GM19035 (cell line): ENCODE results near the gene OLFML1.

Experiments used
- ATAC-seq: cut with Tn5 transposase; IDR thresholded peaks from one replicate; pipeline ENCODE4 v1.9.1; 2021; ENCODE audit not compliant: unreplicated experiment

OLFML1 gene

DNA sequence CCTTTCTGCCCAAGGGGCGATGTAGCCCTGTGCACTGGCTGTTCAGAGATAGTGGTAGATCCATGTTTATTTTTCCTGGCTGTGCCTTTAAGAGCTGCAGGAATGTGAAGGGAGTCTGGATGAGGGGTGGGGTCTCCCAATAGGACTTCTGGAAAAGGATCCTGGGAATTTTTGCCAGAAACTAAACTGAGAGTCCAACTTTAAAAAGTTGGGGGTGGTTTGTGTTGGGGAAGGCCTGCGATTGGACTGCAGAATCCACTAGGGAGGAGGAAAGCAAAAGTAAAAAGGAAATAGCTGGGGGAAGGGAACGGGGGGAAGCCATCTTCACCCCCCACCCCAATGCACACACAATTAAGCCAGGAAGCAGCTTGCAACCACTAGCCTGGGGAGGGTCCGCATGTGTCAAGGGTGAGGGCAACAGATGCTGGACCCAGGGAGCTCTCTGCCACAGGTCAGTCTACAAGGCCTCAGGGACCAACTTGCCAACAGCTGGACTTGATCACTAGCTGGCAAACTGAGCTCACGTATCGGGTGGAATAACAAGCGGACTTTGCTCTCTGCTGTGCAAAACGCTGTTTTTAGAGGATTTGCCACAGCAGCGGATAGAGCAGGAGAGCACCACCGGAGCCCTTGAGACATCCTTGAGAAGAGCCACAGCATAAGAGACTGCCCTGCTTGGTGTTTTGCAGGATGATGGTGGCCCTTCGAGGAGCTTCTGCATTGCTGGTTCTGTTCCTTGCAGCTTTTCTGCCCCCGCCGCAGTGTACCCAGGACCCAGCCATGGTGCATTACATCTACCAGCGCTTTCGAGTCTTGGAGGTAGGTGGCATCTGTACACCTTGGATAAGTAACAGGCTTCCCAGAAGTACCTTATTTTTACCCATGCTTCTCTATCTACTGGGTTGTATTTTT is at the start of gene OLFML1:
TSS of gene OLFML1 (plus strand) at position 321 of the 912 bp plus-strand sequence. CDS start at position 691, 370 bp downstream.
- ATAC-seq = no peak

DNA sequence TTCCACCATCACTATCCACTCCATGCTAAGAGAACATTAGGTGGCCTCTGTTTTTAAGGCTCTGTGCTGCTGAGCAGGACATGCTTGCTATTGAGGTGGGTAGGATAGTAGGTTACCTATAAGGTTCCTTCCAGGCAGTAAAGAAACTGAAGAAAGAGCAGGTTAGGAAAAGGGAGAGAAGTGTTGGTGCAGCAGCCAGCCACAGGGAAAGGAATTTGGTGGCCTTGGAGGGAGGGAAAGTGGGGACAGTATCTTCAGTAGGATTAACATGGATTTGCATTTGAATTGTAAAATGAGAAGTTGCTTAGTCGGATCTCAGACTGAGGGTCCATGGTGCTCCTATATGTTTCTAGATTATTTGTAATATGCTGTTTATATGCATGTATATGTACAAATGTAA is 49.2 kb upstream of the OLFML1 start:
- ATAC-seq = no peak

DNA sequence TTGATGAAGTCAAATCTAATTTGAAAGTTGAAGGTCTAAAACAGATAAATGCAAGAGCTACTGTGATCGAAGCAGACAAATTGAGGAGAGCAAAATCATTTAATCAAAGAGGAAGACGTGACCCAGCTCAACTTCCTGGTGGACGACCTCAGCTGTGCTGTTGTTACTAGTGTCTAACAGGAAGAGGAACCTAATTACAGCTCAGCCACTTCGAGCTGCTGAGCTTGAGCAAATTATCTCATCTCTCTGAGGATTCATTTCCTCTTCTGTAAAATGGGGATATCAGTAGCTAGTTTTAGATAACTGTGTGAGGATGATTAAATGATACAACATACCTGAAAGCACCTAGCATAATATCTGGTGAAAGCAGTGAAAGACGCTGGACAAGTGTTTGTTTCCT is 48.6 kb upstream of the OLFML1 start:
- ATAC-seq = peak; percentile 85

DNA sequence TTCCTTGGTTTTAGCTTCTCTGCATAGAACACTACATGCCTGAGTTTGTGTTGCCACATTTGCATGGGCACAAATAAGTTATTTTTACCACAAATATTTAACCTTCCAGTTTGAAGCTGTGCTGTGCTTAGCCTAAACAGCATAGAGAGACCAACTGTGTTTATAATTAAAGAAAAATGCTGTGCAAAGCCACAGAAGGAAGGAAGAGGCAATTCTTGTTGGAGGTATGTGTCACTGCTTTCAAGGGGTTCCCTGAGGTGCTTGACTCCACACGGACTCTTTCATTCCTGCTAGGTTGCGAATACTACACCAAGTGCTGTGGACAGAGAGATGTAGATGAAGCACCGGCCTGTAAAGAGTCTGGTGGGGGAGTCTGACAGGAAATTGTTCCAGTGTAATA is 47.6 kb upstream of the OLFML1 start:
- no peak for ATAC-seq

DNA sequence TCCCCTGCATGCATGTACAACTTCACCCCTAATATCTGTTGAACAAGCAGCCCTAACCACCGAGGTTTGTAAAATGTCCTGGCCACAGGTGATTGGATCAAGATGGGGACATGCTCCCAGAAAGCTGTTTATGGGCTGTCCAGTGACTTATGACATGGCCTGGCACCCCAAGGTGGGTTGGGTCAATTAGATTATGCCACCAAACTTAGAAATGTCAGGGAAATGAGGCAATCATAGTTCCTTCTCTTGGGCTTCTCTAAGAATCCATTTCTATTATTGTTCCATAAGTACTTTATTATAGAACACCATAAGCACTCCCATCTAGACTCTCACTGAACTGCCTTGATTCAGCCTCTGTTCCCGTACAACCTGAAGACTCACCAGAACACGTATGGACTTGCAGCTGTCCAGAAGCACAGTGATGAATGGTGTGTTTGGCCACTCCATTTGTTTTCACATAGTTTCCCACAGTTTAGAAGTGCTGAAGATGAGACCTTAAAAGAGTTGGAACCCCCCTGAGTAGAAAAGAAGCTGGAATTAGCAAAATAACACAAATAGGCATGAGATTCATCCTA is 45.5 kb upstream of the OLFML1 start:
- ATAC-seq = no peak

DNA sequence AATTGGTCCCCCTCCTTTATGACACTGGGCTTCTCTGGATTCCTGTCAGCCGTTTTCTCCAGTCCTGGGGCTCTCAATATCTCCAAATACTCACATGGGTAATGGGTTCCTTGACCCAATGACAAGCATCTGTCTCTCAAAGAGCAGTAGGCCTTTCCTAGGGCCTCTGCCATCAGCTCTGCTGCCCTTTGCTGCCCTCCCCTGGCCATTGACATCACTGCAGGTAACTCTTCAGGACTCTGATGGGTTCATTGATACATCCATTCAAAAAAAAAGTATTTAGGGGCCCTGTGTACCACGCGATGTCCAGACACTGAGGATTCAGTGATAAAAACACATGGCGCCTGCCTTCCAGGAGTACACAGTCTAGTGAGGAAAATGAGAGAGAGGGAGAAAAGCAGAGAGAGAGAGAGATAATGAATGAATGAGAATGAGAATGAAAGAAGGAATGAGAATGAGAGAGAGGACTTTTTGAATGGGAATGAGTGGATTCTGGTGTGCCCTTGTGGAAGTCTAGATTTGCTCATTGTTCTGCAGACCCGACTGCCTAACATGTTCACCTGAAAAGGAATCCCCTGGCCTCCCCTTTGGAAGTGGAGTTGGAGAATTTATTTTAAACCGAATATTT is 42.6 kb upstream of the OLFML1 start:
- ATAC-seq = peak; percentile 90

DNA sequence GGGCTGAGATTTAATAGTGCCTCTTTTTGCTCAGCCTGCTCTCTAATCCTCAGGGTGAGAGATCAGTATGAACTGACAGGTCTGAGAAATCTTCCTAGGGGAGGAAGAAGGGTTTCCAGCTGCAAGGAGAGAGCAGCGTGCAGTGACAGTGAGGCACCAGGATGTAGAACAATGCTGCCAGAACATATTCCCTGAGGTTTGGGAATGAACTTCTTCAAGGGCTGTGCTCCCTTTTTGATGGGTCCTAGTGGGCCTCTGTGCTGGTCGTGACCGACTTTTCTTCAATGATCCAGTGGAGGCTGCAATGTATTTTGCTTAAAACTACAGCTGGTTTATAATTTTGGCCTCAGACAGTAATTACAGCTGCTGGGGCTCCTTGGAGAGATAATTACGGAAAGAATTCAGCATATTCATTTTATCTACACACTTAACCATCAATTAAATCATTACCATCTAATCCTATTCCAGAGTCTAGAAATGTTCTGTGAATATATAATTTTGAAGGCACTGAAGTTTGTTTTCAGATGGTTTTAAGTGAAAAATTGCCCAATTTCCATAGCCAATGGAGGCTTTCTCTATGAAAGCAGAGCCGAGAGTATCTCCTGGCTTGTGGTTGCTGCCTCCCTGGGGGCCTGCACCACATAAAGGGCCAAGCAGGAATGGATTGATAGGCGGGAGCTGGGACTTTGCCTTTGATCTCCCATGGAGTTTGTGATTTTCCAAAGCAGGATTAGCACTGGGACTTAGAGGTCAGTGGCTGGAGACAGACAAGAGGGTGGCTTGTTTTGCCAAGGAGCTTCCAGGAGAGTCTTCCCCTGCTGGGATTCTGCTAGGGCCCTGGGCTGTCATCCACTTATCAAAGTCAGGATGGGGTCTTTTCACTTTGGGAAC is 41.0 kb upstream of the OLFML1 start:
- ATAC-seq = no peak

DNA sequence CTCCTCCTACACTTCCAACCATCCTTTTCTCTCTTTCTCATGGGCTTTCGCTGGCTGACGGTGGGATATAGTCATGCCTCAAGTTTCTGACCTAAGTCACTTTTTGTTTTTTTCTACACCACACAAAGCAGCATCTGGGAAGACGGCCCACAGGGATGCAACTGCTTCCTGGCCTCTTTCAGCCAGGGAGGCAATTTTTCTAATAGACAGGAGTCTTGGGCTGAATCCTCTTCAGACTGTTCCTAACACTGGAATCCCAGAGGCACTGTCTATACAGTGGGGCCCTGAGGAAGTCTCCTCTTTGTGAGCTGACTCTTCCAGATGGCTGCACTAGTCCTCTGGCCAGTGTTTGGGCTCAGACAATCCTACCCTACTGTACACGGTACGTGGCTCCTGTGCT is 39.7 kb upstream of the OLFML1 start:
- ATAC-seq = no peak

DNA sequence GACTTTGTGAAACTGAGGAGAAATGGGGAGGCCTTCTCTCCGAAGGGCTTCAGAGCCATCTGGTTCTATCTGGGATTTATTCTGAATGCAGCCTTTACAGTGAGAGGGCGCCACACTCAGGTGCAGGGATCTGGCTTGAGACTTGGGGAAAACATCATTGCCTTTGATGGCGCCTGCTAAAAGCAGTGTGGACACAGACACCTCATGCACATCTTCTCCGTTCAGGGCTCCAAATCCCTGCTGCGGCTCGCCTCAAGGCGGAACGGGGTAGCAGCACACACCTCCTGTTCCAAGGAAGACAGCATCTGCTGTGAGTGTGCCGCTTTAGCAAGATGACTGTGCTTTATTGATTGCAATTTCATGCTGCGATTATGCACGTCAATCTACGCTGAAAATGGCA is 37.1 kb upstream of the OLFML1 start:
- no peak for ATAC-seq

DNA sequence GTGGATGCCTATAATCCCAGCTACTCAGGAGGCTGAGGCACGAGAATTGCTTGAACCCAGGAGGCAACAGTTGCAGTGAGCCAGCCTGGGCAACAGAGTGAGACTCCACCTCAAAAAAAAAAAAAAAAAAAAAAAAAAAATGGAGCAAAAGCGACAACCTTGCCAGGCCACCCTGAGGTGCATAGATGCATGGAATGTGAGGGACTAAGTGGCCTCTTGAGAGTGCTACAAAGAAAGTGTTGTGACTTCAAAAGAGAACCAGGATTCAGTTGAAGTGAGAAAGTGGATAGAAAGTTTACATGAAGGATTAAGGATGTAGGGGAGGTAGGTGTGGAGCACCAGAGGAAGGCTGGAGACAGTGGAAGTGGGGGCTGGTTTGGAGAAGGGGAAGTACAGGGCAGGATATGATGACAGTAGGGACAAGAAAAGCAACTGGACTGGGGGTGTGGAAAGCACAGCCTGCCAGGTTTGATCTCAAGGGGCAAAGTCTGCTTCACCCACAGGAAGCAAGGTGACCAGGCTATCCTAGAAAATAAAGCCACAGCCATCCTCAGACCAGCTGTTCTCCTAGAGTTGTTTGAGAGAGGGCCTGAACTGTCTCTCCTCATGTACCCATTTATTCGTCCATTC is 36.0 kb upstream of the OLFML1 start:
- no peak for ATAC-seq

DNA sequence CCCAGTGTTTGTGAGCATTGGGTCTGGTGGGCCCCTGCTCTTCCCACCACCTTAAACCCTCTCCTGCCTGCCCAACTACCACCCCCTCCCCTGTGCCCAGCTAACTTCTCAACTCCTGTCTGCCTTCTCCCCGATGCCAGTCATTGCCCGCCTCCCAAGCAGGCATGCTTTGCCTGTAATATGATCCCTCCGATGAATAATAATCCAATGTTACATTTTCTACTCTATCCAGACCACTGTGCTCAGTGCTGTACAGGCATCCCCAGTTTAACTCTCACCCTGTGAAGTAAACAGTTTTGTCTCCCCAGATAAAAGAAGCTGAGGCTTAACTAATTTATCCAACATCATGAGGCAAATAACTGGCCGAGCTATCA is 35.5 kb upstream of the OLFML1 start:
- no peak for ATAC-seq

DNA sequence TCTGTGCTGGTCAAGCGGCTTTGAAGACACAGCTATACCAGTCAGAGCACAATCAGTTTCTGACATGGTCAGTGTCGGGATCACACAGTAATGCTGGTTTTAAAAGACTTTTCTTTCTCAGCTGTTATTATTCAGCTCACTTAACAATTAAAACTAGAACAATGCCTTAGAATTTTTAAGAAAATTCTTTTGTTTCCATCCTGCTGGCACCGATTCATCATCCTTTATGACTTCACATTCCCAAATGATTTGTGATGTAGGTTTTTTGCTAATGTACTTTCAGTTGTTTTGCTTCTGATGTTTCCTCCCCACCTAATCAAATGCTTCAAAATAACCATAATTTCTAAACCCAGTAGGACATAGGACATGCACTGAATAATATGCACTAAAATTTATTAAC is 34.5 kb upstream of the OLFML1 start:
- no peak for ATAC-seq

DNA sequence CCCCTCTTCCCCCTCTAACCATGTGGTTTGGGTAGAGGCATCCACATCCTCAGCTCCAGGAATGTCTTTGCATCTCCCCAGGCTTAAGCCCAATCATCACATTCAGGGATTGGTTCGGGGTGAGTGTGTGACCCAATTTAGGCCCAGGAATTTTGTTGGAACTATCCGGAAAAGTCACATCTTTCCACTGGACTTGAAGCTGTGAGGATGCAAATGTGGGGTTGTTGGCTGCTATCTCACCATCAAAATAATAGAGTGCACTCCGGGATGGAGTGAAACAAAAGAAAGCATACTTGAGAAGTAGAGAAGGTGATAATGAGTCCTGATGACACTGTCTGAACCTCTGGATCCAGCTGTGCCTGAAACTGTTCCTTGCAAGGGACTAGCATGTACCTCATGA is 33.8 kb upstream of the OLFML1 start:
- ATAC-seq = no peak

DNA sequence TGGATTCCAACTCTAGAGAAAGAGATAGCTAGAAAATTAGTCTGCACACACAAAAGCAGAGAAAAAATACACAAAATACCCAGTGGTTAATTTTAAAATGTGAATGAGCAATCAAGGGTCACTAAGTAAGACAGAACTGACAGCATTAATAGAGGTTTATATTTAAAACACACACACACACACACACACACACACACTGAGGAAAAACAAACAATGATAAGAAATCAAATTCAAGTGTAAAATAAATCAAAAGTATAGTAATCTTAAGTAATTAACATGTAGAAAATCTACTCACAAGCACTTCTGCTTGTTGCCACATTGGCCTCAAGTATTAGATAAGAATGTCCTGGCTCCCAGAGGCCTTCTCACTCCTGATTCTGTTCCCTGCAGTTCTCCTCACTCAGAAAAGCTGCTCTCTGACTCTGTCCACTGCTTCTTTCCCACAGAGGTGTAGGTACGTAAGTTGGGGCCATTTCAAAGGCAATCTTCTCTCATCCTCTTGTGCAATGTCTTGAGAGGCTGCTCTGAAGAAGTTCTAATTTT is 33.3 kb upstream of the OLFML1 start:
- ATAC-seq = no peak

DNA sequence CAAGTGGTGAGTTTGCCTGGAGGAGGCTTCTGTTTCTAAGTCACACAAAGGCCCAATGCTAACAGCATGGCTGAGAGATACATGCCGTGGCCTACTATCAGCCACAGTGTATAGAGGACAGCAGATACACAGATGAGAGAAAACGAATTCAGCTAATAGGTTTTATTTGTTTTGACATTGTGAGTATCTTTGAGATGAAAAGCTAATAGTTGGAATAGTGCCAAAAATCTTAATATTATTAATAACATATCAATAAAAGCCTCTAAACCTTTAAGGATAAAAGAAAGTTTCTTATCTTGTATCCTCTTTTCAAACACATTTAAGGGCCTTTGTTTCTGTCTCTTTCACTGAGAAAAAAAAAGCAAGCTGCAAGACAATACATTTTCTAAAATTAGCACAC is 30.5 kb upstream of the OLFML1 start:
- ATAC-seq = no peak

DNA sequence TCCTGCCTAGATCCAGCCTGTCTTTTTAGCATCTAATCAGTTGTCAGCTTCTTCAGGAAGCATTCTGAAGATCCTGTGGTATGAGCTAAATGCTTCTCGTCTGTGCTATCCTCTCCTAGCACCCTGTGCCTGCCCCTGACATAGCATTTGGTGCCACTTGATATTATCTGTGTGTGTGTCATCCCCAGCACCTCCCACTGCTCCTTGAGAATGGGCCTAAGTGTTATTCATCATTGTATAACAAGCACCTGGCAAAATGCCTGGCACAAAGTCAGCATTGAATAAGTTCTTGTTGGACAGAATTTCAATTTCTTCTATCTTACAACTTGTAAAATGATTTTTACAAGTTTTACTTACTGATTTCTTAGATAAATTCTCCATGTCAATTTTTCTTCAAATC is 28.1 kb upstream of the OLFML1 start:
- no peak for ATAC-seq

DNA sequence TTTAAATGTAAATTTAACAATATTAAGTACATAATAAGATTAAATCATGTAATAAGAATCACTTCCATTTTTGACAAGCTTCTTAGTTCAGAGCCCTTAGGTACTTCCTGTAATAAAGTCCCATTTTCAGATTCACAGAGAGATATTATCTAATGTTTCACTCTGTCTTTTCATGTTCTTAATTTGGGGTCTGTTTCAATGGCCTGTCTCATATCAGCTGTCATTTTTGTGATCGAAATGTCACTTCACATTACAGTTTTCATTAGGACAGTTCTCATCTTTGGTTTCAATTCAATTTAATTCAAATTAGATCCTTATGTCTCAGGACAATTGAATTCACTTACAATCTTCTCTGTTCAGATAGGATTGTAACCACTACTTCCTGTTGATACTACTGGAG is 22.6 kb upstream of the OLFML1 start:
- no peak for ATAC-seq

DNA sequence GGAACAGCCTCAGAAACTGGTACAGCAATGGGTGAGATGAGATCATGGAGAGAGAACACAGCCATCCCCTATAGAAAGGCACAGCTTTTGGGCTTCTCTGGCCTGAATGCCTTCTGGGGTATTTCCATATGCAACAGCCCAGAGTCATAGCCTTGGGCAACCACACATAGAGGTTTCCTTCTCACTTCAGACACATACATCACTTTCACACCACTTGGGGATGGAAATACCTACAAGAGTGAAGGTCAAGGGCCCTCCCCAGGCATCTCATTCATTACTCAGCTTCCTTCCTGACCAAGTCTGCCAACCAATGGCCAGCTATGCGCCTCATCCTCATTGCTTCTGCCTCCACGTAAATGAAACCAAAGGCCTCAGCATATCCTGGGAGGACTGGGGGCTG is 17.7 kb upstream of the OLFML1 start:
- ATAC-seq = peak; percentile 58

DNA sequence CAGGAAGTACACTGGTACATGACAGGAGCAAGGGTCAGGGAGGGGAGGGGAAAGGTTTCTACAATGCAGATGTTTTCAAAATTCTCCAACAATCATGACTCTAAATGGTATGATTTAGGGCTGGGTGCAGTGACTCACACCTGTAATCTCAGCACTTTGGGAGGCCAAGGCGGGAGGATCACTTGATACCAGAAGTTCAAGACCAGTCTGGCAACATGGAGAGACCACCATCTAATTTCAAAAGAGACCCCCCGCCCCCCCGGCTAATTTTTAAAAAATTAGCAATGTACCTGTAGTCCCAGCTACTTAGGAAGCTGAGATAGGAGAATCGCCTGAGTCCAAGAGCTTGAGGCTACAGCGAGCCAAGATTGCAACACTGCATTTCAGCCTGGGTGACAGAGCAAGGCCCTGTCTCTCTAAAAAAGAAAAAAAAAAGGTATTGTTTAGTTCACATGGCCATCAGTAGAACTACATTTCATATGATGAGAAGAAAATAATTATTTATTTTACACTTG is 15.9 kb upstream of the OLFML1 start:
- ATAC-seq = no peak

DNA sequence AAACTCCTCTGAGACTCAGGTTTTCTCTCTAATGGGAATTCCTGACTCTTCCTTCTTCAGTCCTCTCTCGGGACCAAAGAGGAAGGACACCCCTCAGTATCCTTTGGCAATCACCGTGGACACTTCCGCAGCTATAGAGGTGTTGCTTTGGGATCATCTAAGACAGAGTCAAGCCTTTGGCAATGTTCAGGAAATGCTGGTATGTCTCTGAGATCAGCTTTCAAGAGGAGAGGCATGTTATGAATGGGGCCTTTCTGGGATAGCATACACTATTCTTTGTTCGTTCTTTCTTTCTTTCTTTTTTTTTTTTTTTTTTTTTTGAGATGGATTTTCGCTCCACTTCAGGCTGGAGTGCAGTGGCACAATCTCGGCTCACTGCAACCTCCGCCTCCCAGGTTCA is 14.2 kb upstream of the OLFML1 start:
- ATAC-seq = no peak
